GM21381 (cell line): Measurements from ENCODE around the gene POPDC3.

Experiments used
- ATAC-seq: cut with Tn5 transposase; IDR thresholded peaks from one replicate; pipeline ENCODE4 v1.9.1; 2021; ENCODE audit warnings: mild to moderate bottlenecking, moderate library complexity; ENCODE audit not compliant: unreplicated experiment

Gene POPDC3

GRCh38 chr6:105161421-105161820, 18.4 kb downstream of the POPDC3 start:
- no peak for ATAC-seq

- ATAC-seq: no peak
Measured at GRCh38 chr6:105153676-105154075, 26.1 kb downstream of the POPDC3 start.

GRCh38 chr6:105152880-105153279, 26.9 kb downstream of the POPDC3 start:
- no peak for ATAC-seq

GRCh38 chr6:105151644-105152043, 28.2 kb downstream of the POPDC3 start:
- no peak for ATAC-seq

- no peak for ATAC-seq
Measured at GRCh38 chr6:105138141-105138540, 41.7 kb downstream of the POPDC3 start.

- no peak for ATAC-seq
Measured at GRCh38 chr6:105137388-105137787, 42.4 kb downstream of the POPDC3 start.

GRCh38 chr6:105136431-105137350, 43.1 kb downstream of the POPDC3 start:
- peak; percentile 67 for ATAC-seq

- ATAC-seq: no peak
Measured at GRCh38 chr6:105135907-105136430, 43.8 kb downstream of the POPDC3 start.

GRCh38 chr6:105135056-105135455, 44.8 kb downstream of the POPDC3 start:
- ATAC-seq: no peak

- no peak for ATAC-seq
Measured at GRCh38 chr6:105122717-105123116, 57.1 kb downstream of the POPDC3 start.

- no peak for ATAC-seq
Measured at GRCh38 chr6:105121981-105122380, 57.8 kb downstream of the POPDC3 start.

- ATAC-seq: no peak
Measured at GRCh38 chr6:105120570-105120969, 59.2 kb downstream of the POPDC3 start.

- ATAC-seq: no peak
Measured at GRCh38 chr6:105116150-105116549, 63.7 kb downstream of the POPDC3 start.

GRCh38 chr6:105113422-105113821, 66.4 kb downstream of the POPDC3 start:
- no peak for ATAC-seq

- ATAC-seq: no peak
Measured at GRCh38 chr6:105112577-105112976, 67.2 kb downstream of the POPDC3 start.

GRCh38 chr6:105111871-105112270, 67.9 kb downstream of the POPDC3 start:
- ATAC-seq: no peak

- no peak for ATAC-seq
Measured at GRCh38 chr6:105111105-105111504, 68.7 kb downstream of the POPDC3 start.

- ATAC-seq: no peak
Measured at GRCh38 chr6:105109955-105110895, 69.6 kb downstream of the POPDC3 start.

- ATAC-seq: no peak
Measured at GRCh38 chr6:105108631-105109262, 71.1 kb downstream of the POPDC3 start.
